Measurements from ENCODE around the gene RIN1. TPM values are rescaled to one million over a fixed set of nuclear protein-coding genes. Genes with fewer than 3 reads are reported as not detected.
A peak's percentile ranks its signal among the peaks of the same experiment; 100 is the strongest.

Gene RIN1
- polyA plus RNA-seq, 1 of the 3 experiments (the other 2 are of a cell fraction), result 16.9 TPM

DNA sequence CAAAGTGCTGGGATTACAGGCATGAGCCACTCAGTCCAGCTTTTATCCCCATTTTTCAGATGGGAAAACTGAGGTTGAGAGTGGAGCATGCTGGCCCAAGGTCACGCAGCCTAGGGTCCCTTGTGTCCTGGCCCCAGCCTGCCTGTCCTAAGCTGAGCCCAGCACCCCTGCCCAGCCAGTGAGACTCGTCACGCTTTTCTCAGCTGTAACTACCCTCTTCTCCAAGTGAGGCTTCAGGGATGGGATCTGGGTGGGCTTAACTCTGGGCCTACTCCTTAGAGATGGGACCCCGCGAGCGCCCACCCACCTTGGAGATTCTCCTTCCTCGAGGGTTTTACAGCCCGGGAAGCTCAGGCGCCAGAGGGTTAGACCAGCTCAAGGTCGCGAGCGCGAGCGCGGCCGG lies 44.9 kb downstream of the RIN1 start:
- peak overlapping the region in 1 of 2 experiments; percentile 50; a peak in 1 of 4 replicates for H3K27ac ChIP-seq (ENCODE audit: low read depth in 2 of 2, low read length in 1 of 2)
- H4K20me1 ChIP-seq (ENCODE audit: insufficient read depth), result no peaks in the 10 kb centered on the region
- H3K9ac ChIP-seq, result no peak overlapping the region
- H3K4me3 ChIP-seq (ENCODE audit: low read depth in 2 of 2, low read length in 1 of 2), result peak overlapping the region in 1 of 2 experiments; percentile 56; a peak in 2 of 4 replicates
- 0 out of 2 replicates have a peak overlapping the region, but pooled peaks have one; percentile 59 for H3K4me2 ChIP-seq
- H3K4me1 ChIP-seq (ENCODE audit: control insufficient read depth in 1 of 2, insufficient read depth in 2 of 2, low read depth in 1 of 2, low read length in 1 of 2), result peaks cover 7 to 36% of the 10 kb centered on the region in 2 experiments; a peak in 2 of 4 replicates
- no peaks in the 10 kb centered on the region for H3K27me3 ChIP-seq (ENCODE audit: insufficient read depth)
- no peak overlapping the region for H2AFZ ChIP-seq (ENCODE audit: low read depth)
- 32% methylated on average over 8 of the region's 16 CpGs for WGBS (ENCODE audit: low lambda C conversion rate)
- H3K9me2 ChIP-seq, result no peaks in the 10 kb centered on the region
- DNase-seq, result peak; percentile 52
- POLR2A ChIA-PET, result interaction anchor here (1.3 to 4.2 kb wide), 3 partner anchors 14 to 23 kb away, joined by 3 to 19 read pairs (median 4); partner anchors contain the start of gene RAB1B
- H3K79me2 ChIP-seq (ENCODE audit: insufficient read depth), result peaks cover 24% of the 10 kb centered on the region; the same call in 1 of the 2 replicates
- CTCF ChIA-PET, result interaction anchor here (0.6 to 6.2 kb wide), 5 partner anchors 10 to 253 kb away, joined by 3 to 63 read pairs (median 4); no protein-coding TSS in a partner anchor
- peaks cover 0 to 4% of the 10 kb centered on the region in 2 experiments for H3K36me3 ChIP-seq (replicated peaks in 1 of 2; ENCODE audit: control insufficient read depth in 1 of 2, insufficient read depth in 2 of 2, low read length in 1 of 2)
- TF ChIP-seq MEF2A (IDR thresholded peaks at IDR 0.05; ENCODE audit: borderline replicate concordance, low read depth), result no peak
- no peak for TF ChIP-seq SIN3A (IDR thresholded peaks at IDR 0.05; ENCODE audit: borderline replicate concordance, low read depth, low read length)
- no peak for TF ChIP-seq JUND (IDR thresholded peaks at IDR 0.05)
- no peak for TF ChIP-seq FOSL2 (IDR thresholded peaks at IDR 0.05; ENCODE audit: borderline replicate concordance, low read depth)
- TF ChIP-seq YY1 (IDR thresholded peaks at IDR 0.05; ENCODE audit: low read depth), result no peak
- TF ChIP-seq, protein P1, sequence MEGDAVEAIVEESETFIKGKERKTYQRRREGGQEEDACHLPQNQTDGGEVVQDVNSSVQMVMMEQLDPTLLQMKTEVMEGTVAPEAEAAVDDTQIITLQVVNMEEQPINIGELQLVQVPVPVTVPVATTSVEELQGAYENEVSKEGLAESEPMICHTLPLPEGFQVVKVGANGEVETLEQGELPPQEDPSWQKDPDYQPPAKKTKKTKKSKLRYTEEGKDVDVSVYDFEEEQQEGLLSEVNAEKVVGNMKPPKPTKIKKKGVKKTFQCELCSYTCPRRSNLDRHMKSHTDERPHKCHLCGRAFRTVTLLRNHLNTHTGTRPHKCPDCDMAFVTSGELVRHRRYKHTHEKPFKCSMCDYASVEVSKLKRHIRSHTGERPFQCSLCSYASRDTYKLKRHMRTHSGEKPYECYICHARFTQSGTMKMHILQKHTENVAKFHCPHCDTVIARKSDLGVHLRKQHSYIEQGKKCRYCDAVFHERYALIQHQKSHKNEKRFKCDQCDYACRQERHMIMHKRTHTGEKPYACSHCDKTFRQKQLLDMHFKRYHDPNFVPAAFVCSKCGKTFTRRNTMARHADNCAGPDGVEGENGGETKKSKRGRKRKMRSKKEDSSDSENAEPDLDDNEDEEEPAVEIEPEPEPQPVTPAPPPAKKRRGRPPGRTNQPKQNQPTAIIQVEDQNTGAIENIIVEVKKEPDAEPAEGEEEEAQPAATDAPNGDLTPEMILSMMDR (IDR thresholded peaks at IDR 0.05), result no peak
- no peak for TF ChIP-seq NRF1 (IDR thresholded peaks at IDR 0.05; ENCODE audit: low read depth, low read length)
- TF ChIP-seq, protein P2, sequence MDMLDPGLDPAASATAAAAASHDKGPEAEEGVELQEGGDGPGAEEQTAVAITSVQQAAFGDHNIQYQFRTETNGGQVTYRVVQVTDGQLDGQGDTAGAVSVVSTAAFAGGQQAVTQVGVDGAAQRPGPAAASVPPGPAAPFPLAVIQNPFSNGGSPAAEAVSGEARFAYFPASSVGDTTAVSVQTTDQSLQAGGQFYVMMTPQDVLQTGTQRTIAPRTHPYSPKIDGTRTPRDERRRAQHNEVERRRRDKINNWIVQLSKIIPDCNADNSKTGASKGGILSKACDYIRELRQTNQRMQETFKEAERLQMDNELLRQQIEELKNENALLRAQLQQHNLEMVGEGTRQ (IDR thresholded peaks at IDR 0.05; ENCODE audit: borderline replicate concordance, low read depth, low read length), result no peak
- TF ChIP-seq TCF12 (IDR thresholded peaks at IDR 0.05), result no peak
- TF ChIP-seq TAF1 (IDR thresholded peaks at IDR 0.05; ENCODE audit: borderline replicate concordance, low read depth, low read length), result no peak
- TF ChIP-seq, protein P3, sequence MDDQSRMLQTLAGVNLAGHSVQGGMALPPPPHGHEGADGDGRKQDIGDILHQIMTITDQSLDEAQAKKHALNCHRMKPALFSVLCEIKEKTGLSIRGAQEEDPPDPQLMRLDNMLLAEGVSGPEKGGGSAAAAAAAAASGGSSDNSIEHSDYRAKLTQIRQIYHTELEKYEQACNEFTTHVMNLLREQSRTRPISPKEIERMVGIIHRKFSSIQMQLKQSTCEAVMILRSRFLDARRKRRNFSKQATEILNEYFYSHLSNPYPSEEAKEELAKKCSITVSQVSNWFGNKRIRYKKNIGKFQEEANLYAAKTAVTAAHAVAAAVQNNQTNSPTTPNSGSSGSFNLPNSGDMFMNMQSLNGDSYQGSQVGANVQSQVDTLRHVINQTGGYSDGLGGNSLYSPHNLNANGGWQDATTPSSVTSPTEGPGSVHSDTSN (IDR thresholded peaks at IDR 0.05), result no peak
- TF ChIP-seq, protein P4, sequence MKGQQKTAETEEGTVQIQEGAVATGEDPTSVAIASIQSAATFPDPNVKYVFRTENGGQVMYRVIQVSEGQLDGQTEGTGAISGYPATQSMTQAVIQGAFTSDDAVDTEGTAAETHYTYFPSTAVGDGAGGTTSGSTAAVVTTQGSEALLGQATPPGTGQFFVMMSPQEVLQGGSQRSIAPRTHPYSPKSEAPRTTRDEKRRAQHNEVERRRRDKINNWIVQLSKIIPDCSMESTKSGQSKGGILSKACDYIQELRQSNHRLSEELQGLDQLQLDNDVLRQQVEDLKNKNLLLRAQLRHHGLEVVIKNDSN (IDR thresholded peaks at IDR 0.05; ENCODE audit: borderline replicate concordance, low read depth), result no peak
- no peak for TF ChIP-seq CHD2 (IDR thresholded peaks at IDR 0.05; ENCODE audit: low read length, partially characterized antibody)
- no peak for TF ChIP-seq RCOR1 (IDR thresholded peaks at IDR 0.05; ENCODE audit: low read length)
- TF ChIP-seq, protein P5, sequence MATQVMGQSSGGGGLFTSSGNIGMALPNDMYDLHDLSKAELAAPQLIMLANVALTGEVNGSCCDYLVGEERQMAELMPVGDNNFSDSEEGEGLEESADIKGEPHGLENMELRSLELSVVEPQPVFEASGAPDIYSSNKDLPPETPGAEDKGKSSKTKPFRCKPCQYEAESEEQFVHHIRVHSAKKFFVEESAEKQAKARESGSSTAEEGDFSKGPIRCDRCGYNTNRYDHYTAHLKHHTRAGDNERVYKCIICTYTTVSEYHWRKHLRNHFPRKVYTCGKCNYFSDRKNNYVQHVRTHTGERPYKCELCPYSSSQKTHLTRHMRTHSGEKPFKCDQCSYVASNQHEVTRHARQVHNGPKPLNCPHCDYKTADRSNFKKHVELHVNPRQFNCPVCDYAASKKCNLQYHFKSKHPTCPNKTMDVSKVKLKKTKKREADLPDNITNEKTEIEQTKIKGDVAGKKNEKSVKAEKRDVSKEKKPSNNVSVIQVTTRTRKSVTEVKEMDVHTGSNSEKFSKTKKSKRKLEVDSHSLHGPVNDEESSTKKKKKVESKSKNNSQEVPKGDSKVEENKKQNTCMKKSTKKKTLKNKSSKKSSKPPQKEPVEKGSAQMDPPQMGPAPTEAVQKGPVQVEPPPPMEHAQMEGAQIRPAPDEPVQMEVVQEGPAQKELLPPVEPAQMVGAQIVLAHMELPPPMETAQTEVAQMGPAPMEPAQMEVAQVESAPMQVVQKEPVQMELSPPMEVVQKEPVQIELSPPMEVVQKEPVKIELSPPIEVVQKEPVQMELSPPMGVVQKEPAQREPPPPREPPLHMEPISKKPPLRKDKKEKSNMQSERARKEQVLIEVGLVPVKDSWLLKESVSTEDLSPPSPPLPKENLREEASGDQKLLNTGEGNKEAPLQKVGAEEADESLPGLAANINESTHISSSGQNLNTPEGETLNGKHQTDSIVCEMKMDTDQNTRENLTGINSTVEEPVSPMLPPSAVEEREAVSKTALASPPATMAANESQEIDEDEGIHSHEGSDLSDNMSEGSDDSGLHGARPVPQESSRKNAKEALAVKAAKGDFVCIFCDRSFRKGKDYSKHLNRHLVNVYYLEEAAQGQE (IDR thresholded peaks at IDR 0.05; ENCODE audit: low read depth, low read length), result no peak
- no peak for TF ChIP-seq RFX5 (IDR thresholded peaks at IDR 0.05; ENCODE audit: low read length)
- H3F3A ChIP-seq (replicated peaks; ENCODE audit: insufficient read depth), result peaks cover 9% of the 10 kb centered on the region
- H3K9me3 ChIP-seq, result no peaks in the 10 kb centered on the region

Measured in SK-N-SH (cell line).